OCI-LY3 (cell line): ENCODE results near the gene CELF5.
"Not testable (repeated sequence)": the region's sequence is repeated elsewhere in the genome, so short reads cannot be mapped to it uniquely, and the experiment has no call there.

Experiments used
- H2AFZ ChIP-seq: fragments of 200-600, 300-600 bp; shearing (Covaris generic); 2 replicates; pipeline ENCODE4 v1.6.0; 2014; ENCODE audit warnings: antibody characterized with exemption, low read depth, low read length
- H3K27ac ChIP-seq: fragments of 200-600, 300-600 bp; sonication (generic); 2 replicates; pipeline ENCODE4 v1.5.1; 2014; ENCODE audit warnings: mild to moderate bottlenecking, low read length, moderate library complexity, mixed read lengths
- H3K27me3 ChIP-seq: fragments of 200-600, 300-600 bp; sonication (generic); 2 replicates; pipeline ENCODE4 v1.6.1; 2014; ENCODE audit warnings: low read depth, low read length, mixed read lengths
- H3K36me3 ChIP-seq: fragments of 200-600, 300-600 bp; sonication (generic); replicated peaks from 2 replicates; pipeline ENCODE3; 2014; ENCODE audit warnings: low read depth, low read length, mixed read lengths
- H3K4me1 ChIP-seq: fragments of 300-600, 200-600 bp; sonication (generic); 2 replicates; pipeline ENCODE4 v1.6.1; 2014; ENCODE audit warnings: low read length, mixed read lengths
- H3K4me2 ChIP-seq: fragments of 200-600, 300-600 bp; sonication (generic); 2 replicates; pipeline ENCODE4 v1.6.1; 2014; ENCODE audit warnings: low read length, mixed read lengths
- H3K4me3 ChIP-seq: fragments of 300-600, 200-600 bp; sonication (generic); 2 replicates; pipeline ENCODE4 v1.5.1; 2014; ENCODE audit warnings: antibody characterized with exemption, mild to moderate bottlenecking, low read length, moderate library complexity
- H3K79me2 ChIP-seq: fragments of 300-600, 200-600 bp; shearing (Covaris generic); 2 replicates; pipeline ENCODE4 v1.6.1; 2014; ENCODE audit warnings: mild to moderate bottlenecking, low read length, mixed read lengths
- H3K9ac ChIP-seq: fragments of 300-600, 200-600 bp; shearing (Covaris generic); 2 replicates; pipeline ENCODE4 v1.6.0; 2014; ENCODE audit warnings: mild to moderate bottlenecking, low read length, moderate library complexity
- H3K9me3 ChIP-seq: fragments of 200-600, 300-600 bp; shearing (Covaris generic); 2 replicates; pipeline ENCODE4 v1.6.1; 2014; ENCODE audit warnings: low read length, mixed read lengths; ENCODE audit not compliant: insufficient read depth
- H4K20me1 ChIP-seq: fragments of 200-600, 300-600 bp; sonication (generic); 2 replicates; pipeline ENCODE4 v1.6.1; 2016; ENCODE audit warnings: low read length, mixed read lengths; ENCODE audit not compliant: insufficient read depth
- EZH2phosphoT487 ChIP-seq: fragments of 200-600 bp; shearing (Covaris generic); IDR thresholded peaks from 2 replicates; pipeline ENCODE4 v1.6.1; 2018; ENCODE audit warnings: antibody characterized with exemption, mixed run types, low read depth
- TF ChIP-seq, protein P1 (sequence below): fragments of 200-600, 300-600 bp; sonication (generic); IDR thresholded peaks from 2 replicates; pipeline ENCODE4 v1.5.1; 2014; ENCODE audit warnings: antibody characterized with exemption, low read length, low read depth

The CELF5 gene

DNA sequence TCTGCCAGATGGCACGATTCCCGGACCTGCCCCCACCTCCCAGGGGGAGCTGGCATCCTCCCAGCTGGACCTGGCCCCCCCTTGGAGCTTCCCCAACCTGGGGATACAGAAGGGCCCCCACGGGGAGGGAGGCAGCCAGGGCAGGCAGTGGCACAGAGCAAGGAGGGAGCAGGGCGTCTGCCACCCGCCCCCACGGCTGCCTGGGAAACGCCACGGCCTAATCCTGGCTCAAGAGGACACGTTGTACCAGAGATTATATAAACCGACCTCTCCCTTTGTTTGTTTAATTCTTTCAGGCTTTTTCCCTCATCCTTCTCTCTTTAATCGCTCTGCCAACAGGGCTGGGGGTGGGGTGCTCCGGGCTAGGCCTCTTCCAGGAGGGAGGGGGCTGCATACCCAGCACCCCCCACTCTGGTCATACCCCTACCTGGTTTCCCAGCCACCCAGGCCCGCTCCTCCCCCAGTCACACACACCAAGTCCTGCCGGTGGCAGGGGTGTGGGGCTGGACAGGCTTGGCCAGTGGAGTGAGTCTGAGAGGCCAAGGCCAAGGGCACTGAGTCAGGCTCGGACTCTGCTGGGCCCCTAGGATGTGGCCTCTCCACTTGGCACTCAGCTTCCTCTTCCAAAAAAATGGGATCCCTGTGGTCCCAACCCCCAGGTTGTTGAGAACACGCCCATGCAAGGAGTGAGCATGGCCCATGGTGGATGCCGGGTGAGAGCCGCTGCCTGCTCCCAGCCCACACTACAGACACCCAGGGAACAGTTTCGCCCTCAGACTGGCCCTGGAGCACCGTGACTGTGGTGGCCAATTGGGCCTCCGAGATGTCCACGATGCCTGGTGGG, 112.4 kb downstream of the CELF5 start:
- Histone ChIP-seq H4K20me1 (no peaks in the 10 kb centered on the region), H3K4me3 (no peak overlapping the region), H3K4me1 (no peaks in the 10 kb centered on the region), H3K36me3 (no peaks in the 10 kb centered on the region), H3K27ac (no peak overlapping the region), H2AFZ (no peak overlapping the region), H3K4me2 (no peak overlapping the region), H3K9ac (no peak overlapping the region), H3K9me3 (no peaks in the 10 kb centered on the region), H3K79me2 (no peaks in the 10 kb centered on the region), H3K27me3 (peaks cover 9% of the 10 kb centered on the region)
- TF ChIP-seq, protein P1, sequence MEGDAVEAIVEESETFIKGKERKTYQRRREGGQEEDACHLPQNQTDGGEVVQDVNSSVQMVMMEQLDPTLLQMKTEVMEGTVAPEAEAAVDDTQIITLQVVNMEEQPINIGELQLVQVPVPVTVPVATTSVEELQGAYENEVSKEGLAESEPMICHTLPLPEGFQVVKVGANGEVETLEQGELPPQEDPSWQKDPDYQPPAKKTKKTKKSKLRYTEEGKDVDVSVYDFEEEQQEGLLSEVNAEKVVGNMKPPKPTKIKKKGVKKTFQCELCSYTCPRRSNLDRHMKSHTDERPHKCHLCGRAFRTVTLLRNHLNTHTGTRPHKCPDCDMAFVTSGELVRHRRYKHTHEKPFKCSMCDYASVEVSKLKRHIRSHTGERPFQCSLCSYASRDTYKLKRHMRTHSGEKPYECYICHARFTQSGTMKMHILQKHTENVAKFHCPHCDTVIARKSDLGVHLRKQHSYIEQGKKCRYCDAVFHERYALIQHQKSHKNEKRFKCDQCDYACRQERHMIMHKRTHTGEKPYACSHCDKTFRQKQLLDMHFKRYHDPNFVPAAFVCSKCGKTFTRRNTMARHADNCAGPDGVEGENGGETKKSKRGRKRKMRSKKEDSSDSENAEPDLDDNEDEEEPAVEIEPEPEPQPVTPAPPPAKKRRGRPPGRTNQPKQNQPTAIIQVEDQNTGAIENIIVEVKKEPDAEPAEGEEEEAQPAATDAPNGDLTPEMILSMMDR, result no peak
- TF ChIP-seq EZH2phosphoT487, result no peak

DNA sequence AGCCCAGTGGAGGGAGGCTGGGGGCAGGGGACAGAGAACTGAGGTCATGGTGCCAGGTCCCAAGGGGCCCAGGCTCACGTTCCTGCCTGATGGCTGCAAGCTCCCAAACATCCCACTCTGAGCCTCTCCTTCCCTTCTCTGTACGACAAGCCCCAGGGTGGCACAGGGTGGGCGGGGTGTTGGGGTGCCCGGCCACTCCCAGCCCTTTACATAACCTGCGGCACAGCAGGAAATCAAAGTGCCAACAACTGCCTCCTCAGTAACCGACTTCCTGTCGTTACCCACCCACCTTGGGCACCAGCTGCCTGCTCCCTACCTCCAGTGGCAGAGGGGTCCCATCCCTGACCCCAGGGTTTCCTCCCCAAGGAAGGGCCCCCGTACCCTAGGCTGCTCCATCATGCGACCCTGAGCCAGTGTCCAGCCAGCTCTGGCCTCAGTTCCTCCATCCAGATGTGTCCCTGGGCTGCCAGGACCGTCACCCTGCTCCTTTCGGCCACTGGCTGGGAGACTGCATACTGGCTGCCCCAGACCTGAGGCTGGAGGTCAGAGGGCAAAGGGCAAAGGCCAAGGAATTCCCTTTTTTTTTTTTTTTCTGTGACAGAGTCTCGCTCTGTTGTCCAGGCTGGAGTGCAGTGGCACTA, 114.2 kb downstream of the CELF5 start:
- H3K27ac ChIP-seq, result no peak overlapping the region
- H2AFZ ChIP-seq, result no peak overlapping the region
- no peak overlapping the region for H3K4me2 ChIP-seq
- no peaks in the 10 kb centered on the region for H3K36me3 ChIP-seq
- peaks cover 9% of the 10 kb centered on the region for H3K27me3 ChIP-seq
- no peaks in the 10 kb centered on the region for H4K20me1 ChIP-seq
- no peak overlapping the region for H3K4me3 ChIP-seq
- no peak for TF ChIP-seq EZH2phosphoT487
- TF ChIP-seq, protein P1, result no peak
- no peak overlapping the region for H3K9ac ChIP-seq
- H3K9me3 ChIP-seq, result no peaks in the 10 kb centered on the region
- H3K79me2 ChIP-seq, result no peaks in the 10 kb centered on the region
- no peaks in the 10 kb centered on the region for H3K4me1 ChIP-seq

DNA sequence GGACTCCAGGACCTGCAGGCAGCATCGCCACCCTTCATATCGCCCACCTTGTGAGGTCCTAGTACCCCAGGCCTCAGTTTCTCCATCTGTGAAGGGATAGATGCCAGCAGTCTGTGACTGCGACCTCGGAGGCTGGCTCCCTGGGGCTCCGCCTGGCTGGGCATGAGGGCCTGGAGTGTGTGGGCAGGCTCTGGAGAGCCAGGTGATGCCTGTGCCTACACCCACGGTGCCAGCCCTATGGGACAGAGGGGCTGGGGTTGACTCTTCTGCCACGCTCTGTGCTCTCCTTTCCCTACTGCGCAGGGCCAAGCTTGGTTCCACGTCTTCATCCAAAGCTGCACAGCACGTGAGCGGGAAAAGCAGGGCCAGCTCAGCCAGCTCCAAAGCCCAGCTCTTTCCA, 115.9 kb downstream of the CELF5 start:
- H3K79me2 ChIP-seq, result no peaks in the 10 kb centered on the region
- H4K20me1 ChIP-seq, result no peaks in the 10 kb centered on the region
- no peaks in the 10 kb centered on the region for H3K36me3 ChIP-seq
- no peak overlapping the region for H3K4me3 ChIP-seq
- no peak overlapping the region for H3K27ac ChIP-seq
- H3K9me3 ChIP-seq, result no peaks in the 10 kb centered on the region
- H3K4me1 ChIP-seq, result no peaks in the 10 kb centered on the region
- no peak overlapping the region for H2AFZ ChIP-seq
- no peak overlapping the region for H3K9ac ChIP-seq
- H3K27me3 ChIP-seq, result peaks cover 9% of the 10 kb centered on the region
- TF ChIP-seq EZH2phosphoT487, result no peak
- TF ChIP-seq, protein P1, result no peak
- no peak overlapping the region for H3K4me2 ChIP-seq

DNA sequence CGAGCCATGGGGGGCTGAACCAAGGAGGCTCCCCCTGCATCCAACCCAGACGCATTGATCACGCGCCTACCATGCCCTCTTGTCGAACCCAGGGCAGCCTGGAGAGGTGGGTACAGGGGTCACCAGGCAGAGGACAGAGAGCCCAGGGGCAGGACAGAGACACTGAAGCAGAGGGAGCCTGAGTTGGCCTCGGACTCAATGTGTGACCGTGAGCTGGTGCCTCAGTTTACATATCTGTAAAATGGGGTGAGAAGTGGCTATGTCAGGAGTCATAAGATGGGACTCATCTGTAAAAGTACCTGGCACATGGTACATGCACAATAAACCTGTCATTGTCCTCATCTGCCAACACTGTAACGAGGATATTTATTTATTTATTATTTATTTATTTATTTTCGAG, 117.8 kb downstream of the CELF5 start:
- no peak overlapping the region for H3K9ac ChIP-seq
- H3K27me3 ChIP-seq, result no peaks in the 10 kb centered on the region
- TF ChIP-seq EZH2phosphoT487, result no peak
- TF ChIP-seq, protein P1, result no peak
- H3K4me1 ChIP-seq, result no peaks in the 10 kb centered on the region
- H3K4me2 ChIP-seq, result no peak overlapping the region
- no peaks in the 10 kb centered on the region for H3K9me3 ChIP-seq
- no peak overlapping the region for H2AFZ ChIP-seq
- H3K4me3 ChIP-seq, result no peak overlapping the region
- H3K27ac ChIP-seq, result no peak overlapping the region
- no peaks in the 10 kb centered on the region for H4K20me1 ChIP-seq
- H3K36me3 ChIP-seq, result no peaks in the 10 kb centered on the region
- no peaks in the 10 kb centered on the region for H3K79me2 ChIP-seq

DNA sequence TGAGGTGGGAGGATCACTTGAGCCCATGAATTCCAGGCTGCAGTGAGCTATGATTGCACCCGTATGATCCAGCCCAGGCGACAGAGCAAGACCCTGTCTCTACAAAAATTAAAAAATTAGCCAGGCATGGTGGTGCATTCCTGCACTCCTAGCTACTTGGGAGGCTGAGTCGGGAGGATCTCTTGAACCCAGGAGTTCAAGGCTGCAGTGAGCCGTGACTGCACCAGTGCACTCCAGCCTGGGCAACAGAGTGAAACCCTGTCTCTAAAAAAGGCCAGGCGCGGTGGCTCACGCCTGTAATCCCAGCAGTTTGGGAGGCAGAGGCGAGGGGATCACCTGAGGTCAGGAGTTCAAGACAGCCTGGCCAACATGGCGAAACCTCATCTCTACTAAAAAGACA, 118.5 kb downstream of the CELF5 start:
- H3K4me3 ChIP-seq, H3K9me3 ChIP-seq, H3K4me2 ChIP-seq, H3K27me3 ChIP-seq, H2AFZ ChIP-seq, H3K4me1 ChIP-seq, H3K36me3 ChIP-seq, H3K79me2 ChIP-seq, H4K20me1 ChIP-seq, H3K9ac ChIP-seq, H3K27ac ChIP-seq: not testable (repeated sequence)
